MM.1S (cell line): ENCODE results near the gene TLCD3B.

Experiments used
- DNase-seq: peaks from one replicate; pipeline ENCODE4 v3.0.0-alpha.2; 2015
- H2AFZ ChIP-seq: fragments of 300-600 bp; sonication (generic); 2 replicates; pipeline ENCODE4 v1.6.0; 2016; ENCODE audit warnings: antibody characterized with exemption, low read length
- H3F3A ChIP-seq: fragments of 300-600 bp; sonication (generic); 2 replicates; pipeline ENCODE4 v1.6.1; 2016; ENCODE audit warnings: mild to moderate bottlenecking, antibody characterized with exemption, low read length, moderate library complexity, mixed read lengths; ENCODE audit not compliant: insufficient read depth
- H3K27ac ChIP-seq: fragments of 300-600 bp; sonication (generic); 2 replicates; pipeline ENCODE4 v1.5.1; 2016; ENCODE audit warnings: mild to moderate bottlenecking, low read length
- H3K27me3 ChIP-seq: fragments of 300-600 bp; sonication (generic); replicated peaks from 2 replicates; pipeline ENCODE4 v1.6.0; 2016; ENCODE audit warnings: low read length; ENCODE audit not compliant: insufficient read depth
- H3K36me3 ChIP-seq: fragments of 300-600 bp; sonication (generic); replicated peaks from 2 replicates; pipeline ENCODE4 v1.6.1; 2016; ENCODE audit warnings: mild to moderate bottlenecking, low read length, mixed read lengths; ENCODE audit not compliant: insufficient read depth
- H3K4me1 ChIP-seq: fragments of 300-600 bp; sonication (generic); 2 replicates; pipeline ENCODE4 v1.6.1; 2016; ENCODE audit warnings: low read length, mixed read lengths
- H3K4me2 ChIP-seq: fragments of 300-600 bp; sonication (generic); 2 replicates; pipeline ENCODE4 v1.6.0; 2016; ENCODE audit warnings: low read depth, low read length
- H3K4me3 ChIP-seq: fragments of 300-600 bp; sonication (generic); 2 replicates; pipeline ENCODE4 v1.5.1; 2016; ENCODE audit warnings: low read length, mixed read lengths
- H3K79me2 ChIP-seq: fragments of 300-600 bp; sonication (generic); 2 replicates; pipeline ENCODE4 v1.6.1; 2016; ENCODE audit warnings: mixed run types, low read length, mixed read lengths
- H3K9ac ChIP-seq: fragments of 300-600 bp; sonication (generic); 2 replicates; pipeline ENCODE4 v1.6.1; 2016; ENCODE audit warnings: low read length, mixed read lengths
- H3K9me2 ChIP-seq: fragments of 300-600 bp; sonication (generic); replicated peaks from 2 replicates; pipeline ENCODE4 v1.6.1; 2016; ENCODE audit warnings: mild to moderate bottlenecking, low read length, mixed read lengths; ENCODE audit not compliant: insufficient read depth
- H3K9me3 ChIP-seq: fragments of 300-600 bp; sonication (generic); replicated peaks from 2 replicates; pipeline ENCODE4 v1.6.1; 2016; ENCODE audit warnings: mild to moderate bottlenecking, low read length, mixed read lengths; ENCODE audit not compliant: insufficient read depth
- H4K20me1 ChIP-seq: fragments of 300-600 bp; sonication (generic); 2 replicates; pipeline ENCODE4 v1.6.1; 2016; ENCODE audit warnings: mild to moderate bottlenecking, low read length, moderate library complexity, mixed read lengths; ENCODE audit not compliant: insufficient read depth
- CTCF ChIP-seq: fragments of 300-600 bp; sonication (generic); IDR thresholded peaks from 2 replicates; pipeline ENCODE4 v1.5.1; 2016; ENCODE audit warnings: antibody characterized with exemption, low read length, mixed read lengths
- EZH2 ChIP-seq: fragments of 300-600 bp; sonication (generic); optimal IDR thresholded peaks from 2 replicates; pipeline ENCODE3; 2017; ENCODE audit warnings: low read depth, mild to moderate bottlenecking, antibody characterized with exemption, low read length, mixed read lengths
- EZH2phosphoT487 ChIP-seq: fragments of 300-600 bp; sonication (generic); IDR thresholded peaks from 2 replicates; pipeline ENCODE4 v1.6.1; 2018; ENCODE audit warnings: antibody characterized with exemption, low read length

TLCD3B gene

DNA sequence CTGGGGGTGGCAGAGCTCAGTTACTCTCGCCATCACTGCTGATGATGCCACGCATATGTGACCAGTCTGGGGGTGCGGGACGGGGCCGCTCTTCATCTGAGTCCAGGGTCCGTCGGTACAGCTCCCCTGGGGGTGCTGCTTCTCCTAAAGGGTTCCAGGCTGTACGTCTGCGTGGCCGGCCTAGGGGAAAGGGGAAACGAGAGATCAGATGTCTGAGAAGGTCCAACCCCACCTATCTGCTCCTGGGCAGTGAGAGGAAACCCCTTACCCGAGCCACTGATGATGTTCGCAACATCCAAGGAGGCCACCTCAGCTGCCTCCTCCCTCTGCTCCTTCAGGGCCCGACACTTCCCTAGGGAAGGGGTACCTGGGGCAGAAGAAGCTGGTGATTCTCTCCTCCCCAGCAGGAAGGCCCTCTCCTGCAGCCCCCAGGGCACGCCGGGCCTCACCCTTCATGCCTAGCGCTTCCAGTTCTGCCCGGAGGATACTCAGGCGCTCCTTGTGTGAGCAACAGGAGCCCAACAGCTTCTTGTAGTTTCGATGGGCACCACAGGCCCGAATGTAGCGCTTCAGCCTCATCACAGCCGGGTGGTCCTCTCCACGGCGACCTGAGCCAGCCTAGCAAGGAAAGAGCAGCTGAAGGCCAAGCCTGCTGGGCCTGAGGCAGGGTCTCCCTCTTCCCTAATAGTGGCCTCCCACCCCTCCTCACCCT, 37.7 kb downstream of the TLCD3B start:
- DNase-seq, result no peak
- H3F3A ChIP-seq, result peaks cover 22% of the 10 kb centered on the region
- peaks cover 11% of the 10 kb centered on the region for H3K79me2 ChIP-seq
- peaks cover 12% of the 10 kb centered on the region for H3K4me1 ChIP-seq
- no peak overlapping the region for H3K27ac ChIP-seq
- 0 out of 2 replicates have a peak, but pooled peaks cover 2% of the 10 kb centered on the region for H3K36me3 ChIP-seq
- H4K20me1 ChIP-seq, result no peaks in the 10 kb centered on the region
- H2AFZ ChIP-seq, result no peak overlapping the region
- H3K27me3 ChIP-seq, result no peaks in the 10 kb centered on the region
- no peaks in the 10 kb centered on the region for H3K9me3 ChIP-seq
- no peak overlapping the region for H3K4me3 ChIP-seq
- TF ChIP-seq CTCF, result no peak
- TF ChIP-seq EZH2phosphoT487, result no peak
- no peak for TF ChIP-seq EZH2
- no peak overlapping the region for H3K4me2 ChIP-seq
- no peak overlapping the region for H3K9ac ChIP-seq
- no peaks in the 10 kb centered on the region for H3K9me2 ChIP-seq

GRCh38 chr16:29992344-29992967, 38.6 kb downstream of the TLCD3B start:
- no peaks in the 10 kb centered on the region for H4K20me1 ChIP-seq
- 0 out of 2 replicates have a peak, but pooled peaks cover 2% of the 10 kb centered on the region for H3K36me3 ChIP-seq

DNA sequence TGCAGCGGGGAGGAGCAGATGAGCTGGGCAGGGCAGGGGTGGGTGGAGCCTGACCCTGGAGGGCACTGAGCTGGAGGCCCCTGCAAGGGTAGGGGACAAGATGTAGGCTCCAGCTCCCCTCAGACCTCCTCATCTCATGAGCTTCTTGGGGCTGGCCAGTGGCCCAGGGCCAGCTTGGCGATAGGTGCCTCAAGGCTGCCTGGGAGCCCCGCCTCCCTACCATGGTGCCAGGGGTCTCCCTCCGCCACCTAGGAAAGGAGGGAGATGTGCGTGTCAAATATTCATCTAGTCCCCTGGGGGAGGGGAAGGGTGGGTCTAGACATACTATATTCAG, 39.5 kb downstream of the TLCD3B start:
- peaks cover 7% of the 10 kb centered on the region; the same call in 1 of the 2 replicates for H3K4me1 ChIP-seq
- H4K20me1 ChIP-seq, result no peaks in the 10 kb centered on the region
- TF ChIP-seq EZH2 (no peak), EZH2phosphoT487 (no peak), CTCF (no peak)
- no peak for DNase-seq
- no peaks in the 10 kb centered on the region for H3K9me3 ChIP-seq
- peaks cover 4% of the 10 kb centered on the region for H3K79me2 ChIP-seq
- H3K4me3 ChIP-seq, result no peak overlapping the region
- H3K9me2 ChIP-seq, result no peaks in the 10 kb centered on the region
- no peak overlapping the region for H3K27ac ChIP-seq
- no peak overlapping the region for H2AFZ ChIP-seq
- H3K27me3 ChIP-seq, result no peaks in the 10 kb centered on the region
- H3K9ac ChIP-seq, result no peak overlapping the region
- peaks cover 22% of the 10 kb centered on the region for H3F3A ChIP-seq
- H3K4me2 ChIP-seq, result no peak overlapping the region
- no peaks in the 10 kb centered on the region for H3K36me3 ChIP-seq

More at GRCh38 chr16:29992344-29992967, 38.6 kb downstream of the TLCD3B start:
- no peak for TF ChIP-seq EZH2
- TF ChIP-seq EZH2phosphoT487, result no peak
- no peak for TF ChIP-seq CTCF
- Histone ChIP-seq H3K4me3 (no peak overlapping the region), H3F3A (peaks cover 22% of the 10 kb centered on the region), H3K4me2 (no peak overlapping the region), H3K9me3 (no peaks in the 10 kb centered on the region), H3K27ac (no peak overlapping the region), H3K9ac (no peak overlapping the region), H3K9me2 (no peaks in the 10 kb centered on the region), H3K4me1 (peaks cover 12% of the 10 kb centered on the region), H3K79me2 (peaks cover 11% of the 10 kb centered on the region), H2AFZ (no peak overlapping the region), H3K27me3 (no peaks in the 10 kb centered on the region)
- no peak for DNase-seq
